ENCODE results near the gene PCP4. TPM values are rescaled to one million over a fixed set of nuclear protein-coding genes. Genes with fewer than 3 reads are reported as not detected.

PCP4 gene
- total and polyA plus RNA-seq, 10 donors: 0.98 to 5.4 (median 1.7) TPM; not detected in 5

GRCh38 chr21:39900491-39900890, 33.3 kb downstream of the PCP4 start:
- 78 to 92% (median 79%) methylated on average over 5 of the region's 5 CpGs for WGBS, 5 donors
- no peaks in the 10 kb centered on the region for H3K36me3 ChIP-seq
- no peaks in the 10 kb centered on the region for H3K9me3 ChIP-seq
- peaks cover 0 to 3% (median 0%) of the 10 kb centered on the region in 7 donors for H3K27me3 ChIP-seq (replicated peaks in 1 of 7)
- no peak overlapping the region for H3K27ac ChIP-seq
- TF ChIP-seq POLR2A (IDR thresholded peaks at IDR 0.05) (no peak), POLR2AphosphoS5 (IDR thresholded peaks at IDR 0.05) (no peak), CTCF (IDR thresholded peaks at IDR 0.05 in 8 of 11, conservative IDR thresholded peaks at IDR 0.05 in 3 of 11) (no peak)
- H3K4me3 ChIP-seq: no peak overlapping the region
- intact Hi-C loops (cut with DNase I; ENCODE audit: low total_unique reads): no loop called here
- DNase-seq: no peak
- H3K4me1 ChIP-seq: no peaks in the 10 kb centered on the region

GRCh38 chr21:39900911-39901310, 33.7 kb downstream of the PCP4 start:
- Histone ChIP-seq H3K9me3 (no peaks in the 10 kb centered on the region), H3K4me3 (no peak overlapping the region), H3K4me1 (no peaks in the 10 kb centered on the region), H3K27ac (no peak overlapping the region), H3K36me3 (no peaks in the 10 kb centered on the region), H3K27me3 (replicated peaks in 1 of 7) (peaks cover 0 to 3% (median 0%) of the 10 kb centered on the region in 7 donors)
- DNase-seq: no peak
- intact Hi-C loops (cut with DNase I; ENCODE audit: low total_unique reads): no loop called here
- TF ChIP-seq POLR2A (IDR thresholded peaks at IDR 0.05) (no peak), CTCF (IDR thresholded peaks at IDR 0.05 in 8 of 11, conservative IDR thresholded peaks at IDR 0.05 in 3 of 11) (no peak)

- no peaks in the 10 kb centered on the region for H3K4me1 ChIP-seq
These were observed 35.7 kb downstream of the PCP4 start for GRCh38 chr21:39902986-39903385.

GRCh38 chr21:39904457-39904856, 37.2 kb downstream of the PCP4 start:
- no peak overlapping the region for H3K4me3 ChIP-seq

More at GRCh38 chr21:39902986-39903385, 35.7 kb downstream of the PCP4 start:
- Histone ChIP-seq H3K4me3 (no peak overlapping the region), H3K27ac (no peak overlapping the region), H3K27me3 (replicated peaks in 1 of 7) (no peaks in the 10 kb centered on the region), H3K9me3 (no peaks in the 10 kb centered on the region), H3K36me3 (no peaks in the 10 kb centered on the region)
- DNase-seq: no peak
- 80 to 89% (median 86%) methylated on average over 5 of the region's 5 CpGs for WGBS, 5 donors
- TF ChIP-seq CTCF (IDR thresholded peaks at IDR 0.05 in 8 of 11, conservative IDR thresholded peaks at IDR 0.05 in 3 of 11): no peak
- TF ChIP-seq POLR2AphosphoS5 (IDR thresholded peaks at IDR 0.05): no peak
- TF ChIP-seq POLR2A (IDR thresholded peaks at IDR 0.05): no peak
- intact Hi-C loops (cut with DNase I; ENCODE audit: low total_unique reads): no loop called here

More at GRCh38 chr21:39904457-39904856, 37.2 kb downstream of the PCP4 start:
- H3K36me3 ChIP-seq: no peaks in the 10 kb centered on the region
- H3K4me1 ChIP-seq: no peaks in the 10 kb centered on the region
- 72 to 85% (median 76%) methylated on average over 3 of the region's 3 CpGs for WGBS, 5 donors
- intact Hi-C loops (cut with DNase I; ENCODE audit: low total_unique reads): no loop called here
- TF ChIP-seq CTCF (IDR thresholded peaks at IDR 0.05 in 8 of 11, conservative IDR thresholded peaks at IDR 0.05 in 3 of 11): no peak
- TF ChIP-seq POLR2AphosphoS5 (IDR thresholded peaks at IDR 0.05): no peak
- TF ChIP-seq POLR2A (IDR thresholded peaks at IDR 0.05): no peak
- no peak overlapping the region for H3K27ac ChIP-seq
- H3K27me3 ChIP-seq (replicated peaks in 1 of 7): no peaks in the 10 kb centered on the region
- DNase-seq: no peak
- H3K9me3 ChIP-seq: no peaks in the 10 kb centered on the region

All from spleen (tissue), 11 donors.